ENCODE measurements around the gene C4orf33.

The C4orf33 gene

GRCh38 chr4:129131343-129131742 lies 35.4 kb downstream of the C4orf33 start:
- DNase-seq, result no peak

DNA sequence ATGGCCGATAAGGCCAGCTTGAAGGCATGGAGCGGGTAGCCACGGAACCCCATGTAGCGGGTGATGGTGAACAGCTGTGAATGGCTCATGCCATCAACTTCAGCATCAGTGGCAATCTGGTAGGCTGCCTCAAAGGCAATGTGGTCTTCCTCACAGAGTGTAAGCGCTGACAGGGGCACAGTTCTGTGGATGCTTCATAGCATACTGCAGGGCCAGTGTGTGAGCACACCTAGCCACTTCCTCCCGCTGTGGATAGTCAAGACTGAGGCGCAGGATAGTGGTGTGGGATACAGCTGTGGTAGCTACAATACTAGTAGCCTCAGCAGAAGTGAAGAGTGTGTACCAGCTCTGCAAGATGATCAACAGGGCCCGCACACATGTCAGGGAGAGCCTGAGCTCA lies 40.5 kb downstream of the C4orf33 start:
- no peak for DNase-seq

- no peak for DNase-seq
Observed at GRCh38 chr4:129138810-129139496, 43.0 kb downstream of the C4orf33 start.

DNA sequence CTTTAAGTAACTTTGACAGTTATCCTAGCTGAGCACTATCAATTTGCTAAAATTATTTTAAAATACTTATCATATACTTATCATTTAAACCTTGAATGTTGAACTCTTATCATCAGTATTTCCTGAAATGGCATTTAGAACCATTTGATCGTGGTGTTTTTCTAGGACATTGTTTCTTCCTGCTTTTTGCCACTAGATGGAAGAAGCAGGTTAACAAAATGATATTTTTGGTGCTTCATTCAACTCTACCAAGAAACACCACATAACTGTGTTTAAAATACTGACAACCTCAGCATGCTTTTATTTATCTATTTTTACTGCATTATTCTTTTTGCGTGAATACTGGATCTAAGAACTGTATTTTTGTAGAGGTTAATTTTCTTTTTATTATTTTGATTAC lies 44.6 kb downstream of the C4orf33 start:
- no peak for DNase-seq

DNA sequence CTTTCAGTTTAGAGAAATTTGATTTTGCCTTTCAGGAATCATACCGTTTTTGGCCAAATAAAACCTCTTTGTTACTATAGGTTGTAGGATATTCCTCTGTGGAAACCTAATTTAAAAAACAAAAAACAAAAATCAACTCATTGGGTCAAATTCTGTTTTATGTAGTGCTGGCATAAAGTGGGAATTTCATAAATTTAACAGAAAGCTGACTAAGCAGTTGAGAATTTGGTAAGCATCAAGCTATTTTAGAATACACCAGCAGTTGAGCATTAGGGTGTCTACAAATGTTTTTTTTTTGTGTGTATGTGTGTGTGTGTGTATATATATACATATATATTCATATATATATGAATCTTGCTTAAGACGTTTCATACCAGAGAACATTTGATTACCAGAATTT lies 47.4 kb downstream of the C4orf33 start:
- DNase-seq, result no peak

- no peak for DNase-seq
Observed at GRCh38 chr4:129144755-129145206, 48.8 kb downstream of the C4orf33 start.

DNA sequence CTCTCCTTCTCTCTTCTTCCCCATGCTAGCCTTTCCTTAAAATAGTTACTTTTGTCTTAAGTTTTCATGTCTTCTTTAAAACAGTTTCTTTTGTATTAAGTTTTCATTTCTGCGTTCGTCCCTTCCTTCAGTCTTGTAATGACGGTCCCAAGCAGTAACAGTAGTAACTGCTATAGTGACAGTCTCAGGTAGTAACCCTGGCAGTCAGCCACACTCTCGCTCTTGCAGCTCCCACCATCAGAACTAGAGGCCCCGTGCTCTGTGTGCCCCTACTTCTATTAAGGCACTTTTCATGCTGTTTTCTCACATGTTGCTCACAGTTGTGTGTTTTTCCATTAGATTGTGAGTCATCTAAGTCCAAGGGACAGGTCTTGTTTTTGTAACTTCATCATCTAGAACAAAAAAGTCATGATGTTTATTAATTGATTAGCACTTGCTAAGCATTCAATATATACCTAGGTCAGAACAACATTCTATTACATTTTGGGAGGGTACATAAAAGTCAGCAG lies 49.3 kb downstream of the C4orf33 start:
- DNase-seq, result no peak

- no peak for DNase-seq
Observed at GRCh38 chr4:129146639-129147038, 50.7 kb downstream of the C4orf33 start.

- DNase-seq, result no peak
Observed at GRCh38 chr4:129148892-129149291, 52.9 kb downstream of the C4orf33 start.

- no peak for DNase-seq
Observed at GRCh38 chr4:129149906-129150305, 54.0 kb downstream of the C4orf33 start.

GRCh38 chr4:129152350-129152749 lies 56.4 kb downstream of the C4orf33 start:
- DNase-seq, result no peak

GRCh38 chr4:129153700-129154099 lies 57.7 kb downstream of the C4orf33 start:
- no peak for DNase-seq

GRCh38 chr4:129162450-129162849 lies 66.5 kb downstream of the C4orf33 start:
- no peak for DNase-seq

GRCh38 chr4:129163427-129163826 lies 67.5 kb downstream of the C4orf33 start:
- DNase-seq, result no peak

DNA sequence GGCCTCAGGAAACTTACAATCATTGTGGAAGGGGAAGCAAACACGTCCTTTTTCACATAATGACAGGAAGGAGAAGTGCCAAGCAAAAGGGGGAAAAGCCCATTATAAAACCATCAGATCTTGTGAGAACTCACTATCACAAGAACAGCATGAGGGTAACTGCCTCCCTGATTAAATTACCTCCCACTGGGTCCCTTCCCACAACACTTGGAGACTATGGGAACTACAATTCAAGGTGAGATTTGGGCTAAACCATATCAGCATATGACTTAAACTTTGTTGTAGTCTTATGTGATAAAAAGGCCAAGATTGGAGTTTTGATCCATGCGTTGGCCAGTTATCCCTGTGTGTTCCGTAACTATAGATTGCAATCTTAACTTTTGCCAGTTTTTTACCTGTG lies 68.3 kb downstream of the C4orf33 start:
- DNase-seq, result no peak
